HG03439 (cell line): ENCODE data around the gene C17orf107.

Source experiments
- ATAC-seq: cut with Tn5 transposase; IDR thresholded peaks from one replicate; pipeline ENCODE4 v1.9.1; 2021; ENCODE audit warnings: mild to moderate bottlenecking, moderate library complexity; ENCODE audit not compliant: unreplicated experiment

Gene C17orf107

DNA sequence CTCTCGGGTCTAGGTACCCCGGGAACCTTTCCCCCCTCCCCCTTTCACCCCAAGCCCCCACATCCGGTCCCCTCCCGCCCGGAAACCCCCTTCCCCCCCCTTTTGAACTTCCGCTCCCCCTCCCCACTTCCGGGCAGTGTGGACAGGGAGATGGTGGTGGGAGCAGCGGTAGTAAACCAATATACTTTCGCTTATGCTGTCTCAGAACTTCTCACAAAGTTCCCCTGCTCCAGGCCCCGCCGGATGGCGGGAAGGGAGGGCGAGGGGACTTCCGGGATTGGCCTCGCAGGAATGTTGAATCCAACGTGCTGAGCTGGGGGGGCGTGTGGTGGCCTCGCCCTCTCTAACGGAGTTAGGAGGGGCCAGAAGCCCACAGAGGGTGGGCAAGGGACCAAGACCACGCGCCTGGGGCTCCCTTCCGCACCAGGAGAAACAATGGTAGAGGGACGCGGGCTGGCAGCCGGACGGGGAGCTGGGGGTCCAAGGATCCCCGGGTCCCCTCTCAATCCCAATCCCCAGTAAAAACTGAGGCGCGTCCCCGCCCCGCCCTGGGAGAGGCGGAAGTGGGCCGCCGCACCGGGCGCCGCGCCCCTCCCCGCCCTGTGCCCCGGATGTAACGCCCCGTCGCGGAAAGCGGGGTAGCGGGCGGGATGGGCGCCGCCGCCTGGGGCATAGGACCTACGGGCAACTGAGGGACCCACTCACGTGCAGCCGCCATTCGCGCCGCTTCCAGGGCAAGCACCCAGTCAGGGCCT lies 48.3 kb downstream of the C17orf107 start:
- ATAC-seq = peak; percentile 4

DNA sequence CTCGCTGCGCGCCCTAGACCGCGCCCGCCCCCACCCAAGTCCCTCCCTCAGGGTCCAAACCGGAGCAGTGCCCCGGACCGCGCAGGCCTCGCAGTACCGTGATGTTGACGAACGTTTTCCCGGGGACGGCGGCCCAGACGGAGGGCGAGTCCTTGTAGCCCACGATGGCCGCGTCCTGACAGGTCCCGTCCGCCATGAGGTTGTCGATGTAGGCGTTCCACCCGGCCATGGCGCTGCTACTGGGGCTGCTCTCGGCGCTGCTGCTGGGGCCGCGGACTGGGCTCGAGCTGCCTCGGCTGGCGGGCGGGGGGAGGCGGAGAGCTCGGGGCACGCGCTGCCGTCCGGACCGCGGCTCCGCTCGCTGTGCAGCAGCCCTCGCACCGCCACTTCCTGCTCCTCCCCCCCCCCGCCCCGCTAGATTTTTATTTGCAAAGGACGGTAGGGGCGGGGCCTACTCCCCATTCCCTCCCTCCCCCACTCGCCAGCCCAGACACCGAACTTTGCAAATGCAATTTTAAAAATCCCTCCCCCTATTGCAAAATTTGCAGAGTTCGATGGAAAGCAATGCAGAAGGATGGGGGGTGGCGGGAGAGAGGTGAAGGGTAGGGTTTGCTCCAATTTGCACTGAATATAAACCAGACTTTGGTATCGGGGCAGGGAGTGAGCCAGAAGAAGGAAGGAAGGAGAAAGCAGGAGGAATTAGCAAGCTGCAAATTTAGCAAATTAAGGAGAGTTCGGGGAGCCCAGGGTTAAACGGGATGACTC lies 49.0 kb downstream of the C17orf107 start, which contains the start of gene PFN1:
PFN1 (minus strand) TSS at position 365 of the 765 bp plus-strand sequence; CDS start at position 229, 136 bp downstream.
- peak; percentile 16 for ATAC-seq

DNA sequence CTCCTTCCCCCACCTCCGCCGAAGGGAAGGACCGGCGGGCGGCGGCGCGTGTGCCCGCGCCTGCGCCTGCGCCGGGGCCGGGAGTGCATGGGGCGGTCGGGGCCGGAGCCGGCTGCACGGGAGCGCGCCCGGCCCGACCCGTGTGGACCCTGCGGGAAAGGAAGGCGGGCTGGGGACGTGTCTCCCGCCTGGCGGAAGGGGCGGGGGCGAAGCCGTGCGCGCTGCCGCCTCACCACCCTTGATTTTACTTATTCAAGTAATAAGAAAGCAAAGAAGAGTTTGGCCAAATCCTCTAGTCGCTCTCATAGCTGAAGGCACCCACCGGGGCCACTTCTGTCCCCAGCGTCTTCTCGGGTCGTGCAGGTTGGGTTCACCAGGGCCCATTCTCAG lies 49.6 kb downstream of the C17orf107 start:
- peak; percentile 25 for ATAC-seq

DNA sequence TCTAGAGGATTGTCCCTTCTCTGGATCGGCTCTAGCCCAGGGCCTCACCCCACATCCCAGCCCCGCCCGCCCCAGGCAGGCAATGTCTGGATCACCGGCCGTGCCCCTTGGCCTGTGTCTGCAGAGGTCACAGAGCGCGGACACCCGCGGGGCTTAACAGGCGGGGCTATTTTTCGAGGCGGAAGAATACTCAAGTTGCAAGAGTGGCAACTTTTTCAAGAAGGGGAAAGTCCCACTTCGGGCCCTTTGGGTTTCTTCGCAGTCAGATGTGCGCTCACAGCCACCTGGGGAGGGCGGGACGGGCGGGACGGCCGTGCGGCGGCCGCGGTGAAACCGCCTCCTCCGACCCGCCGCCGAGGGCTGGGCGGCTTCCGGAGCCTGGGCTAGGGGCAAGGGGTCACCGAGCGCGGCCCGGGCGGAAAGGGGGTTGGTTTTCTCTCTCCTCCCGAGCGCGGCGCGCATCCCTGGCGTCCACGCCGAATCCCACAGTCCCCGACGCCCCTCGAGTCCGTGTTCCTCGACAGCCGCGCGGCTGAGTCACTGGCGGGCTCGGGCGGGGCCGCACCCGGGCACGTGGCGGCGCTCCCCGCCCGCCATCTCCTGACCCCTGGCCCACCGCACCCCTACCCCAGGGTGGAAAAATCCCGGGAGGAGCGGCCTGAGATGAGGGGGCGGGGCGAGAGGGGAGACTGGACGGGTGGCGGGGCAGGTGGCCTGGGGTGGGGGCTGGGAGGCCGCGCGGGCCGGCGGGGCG lies 50.2 kb downstream of the C17orf107 start:
- peak; percentile 35 for ATAC-seq

DNA sequence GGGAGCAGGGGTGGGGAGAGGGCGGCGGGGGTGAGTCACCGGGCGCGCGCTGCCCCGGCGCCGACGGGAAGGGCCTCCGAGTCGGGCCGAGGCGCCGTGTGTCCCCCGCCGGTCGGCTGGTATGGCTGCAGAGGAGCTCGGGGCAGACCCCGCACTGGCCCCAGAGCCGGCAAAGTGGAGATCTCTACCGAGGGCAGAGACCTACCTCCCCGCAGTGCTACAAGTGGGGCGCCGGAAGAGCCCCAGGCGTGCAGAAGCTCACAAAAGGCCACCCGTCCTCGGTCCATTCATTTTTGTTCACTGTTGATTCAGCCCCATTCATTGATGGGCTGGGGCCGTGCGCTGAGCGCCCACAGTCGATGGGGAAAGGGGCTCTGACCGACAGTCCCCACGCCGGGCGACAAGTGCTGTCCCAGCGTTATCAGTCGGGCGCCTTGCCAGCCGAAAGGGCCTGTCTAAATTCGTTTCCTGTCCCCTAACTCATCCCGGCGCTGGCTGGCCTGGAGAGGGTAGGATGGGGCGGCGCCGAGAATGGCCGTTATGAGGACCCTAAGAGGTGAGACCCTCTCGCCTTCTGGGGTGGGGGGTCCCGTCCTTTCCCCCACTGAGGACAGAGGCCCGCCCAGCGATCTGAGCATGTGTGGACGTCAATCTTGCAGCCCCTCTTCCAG lies 50.9 kb downstream of the C17orf107 start:
- ATAC-seq = peak; percentile 7

DNA sequence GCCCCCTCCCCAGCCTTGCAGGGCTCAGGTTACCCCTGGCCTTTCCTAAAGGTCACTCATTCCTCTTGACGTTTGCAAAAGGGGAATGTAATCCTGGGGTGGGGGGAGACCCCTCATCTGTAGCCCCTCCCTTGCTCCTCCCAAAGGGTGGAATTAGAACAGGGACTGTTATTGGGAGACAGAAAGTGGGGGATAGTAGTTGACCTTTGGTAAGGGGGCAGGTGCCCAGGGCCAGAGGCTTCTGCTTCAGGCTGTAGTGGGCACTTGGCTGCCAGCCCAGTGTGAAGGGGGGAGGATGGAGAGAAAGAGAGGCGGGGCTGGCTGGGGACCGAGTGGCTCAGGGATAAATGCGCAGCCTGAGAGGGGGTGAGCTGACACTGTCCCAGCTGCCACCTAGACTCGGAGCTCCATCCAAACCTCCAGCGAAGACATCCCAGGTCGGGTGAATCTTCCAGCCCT lies 51.4 kb downstream of the C17orf107 start, which contains the start of gene ENO3:
ENO3 (plus strand) TSS at position 374 of the 459 bp plus-strand sequence. CDS start 711 bp downstream, outside the sequence.
- ATAC-seq = no peak

DNA sequence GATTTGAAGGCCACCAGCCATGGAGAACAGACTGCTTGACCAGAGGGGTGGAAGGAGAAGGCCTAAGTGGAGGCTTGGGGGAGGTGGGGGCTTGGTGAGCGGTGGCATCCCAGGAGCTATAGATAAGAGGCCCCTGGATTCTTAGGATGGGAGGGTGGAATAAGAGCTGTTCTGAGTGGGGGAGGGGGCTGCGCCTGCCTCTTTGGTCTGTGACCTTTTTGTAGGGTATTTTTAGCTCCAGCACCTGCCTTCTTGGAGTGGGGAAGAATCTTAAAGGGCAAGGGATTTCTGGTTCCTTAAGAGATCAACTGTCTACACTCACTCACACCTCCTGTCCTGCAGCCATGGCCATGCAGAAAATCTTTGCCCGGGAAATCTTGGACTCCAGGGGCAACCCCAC lies 52.1 kb downstream of the C17orf107 start:
- ATAC-seq = no peak
